ENCODE data around the gene TOP1.
"Not testable (repeated sequence)": the region's sequence is repeated elsewhere in the genome, so short reads cannot be mapped to it uniquely, and the experiment has no call there.

TOP1 gene

DNA sequence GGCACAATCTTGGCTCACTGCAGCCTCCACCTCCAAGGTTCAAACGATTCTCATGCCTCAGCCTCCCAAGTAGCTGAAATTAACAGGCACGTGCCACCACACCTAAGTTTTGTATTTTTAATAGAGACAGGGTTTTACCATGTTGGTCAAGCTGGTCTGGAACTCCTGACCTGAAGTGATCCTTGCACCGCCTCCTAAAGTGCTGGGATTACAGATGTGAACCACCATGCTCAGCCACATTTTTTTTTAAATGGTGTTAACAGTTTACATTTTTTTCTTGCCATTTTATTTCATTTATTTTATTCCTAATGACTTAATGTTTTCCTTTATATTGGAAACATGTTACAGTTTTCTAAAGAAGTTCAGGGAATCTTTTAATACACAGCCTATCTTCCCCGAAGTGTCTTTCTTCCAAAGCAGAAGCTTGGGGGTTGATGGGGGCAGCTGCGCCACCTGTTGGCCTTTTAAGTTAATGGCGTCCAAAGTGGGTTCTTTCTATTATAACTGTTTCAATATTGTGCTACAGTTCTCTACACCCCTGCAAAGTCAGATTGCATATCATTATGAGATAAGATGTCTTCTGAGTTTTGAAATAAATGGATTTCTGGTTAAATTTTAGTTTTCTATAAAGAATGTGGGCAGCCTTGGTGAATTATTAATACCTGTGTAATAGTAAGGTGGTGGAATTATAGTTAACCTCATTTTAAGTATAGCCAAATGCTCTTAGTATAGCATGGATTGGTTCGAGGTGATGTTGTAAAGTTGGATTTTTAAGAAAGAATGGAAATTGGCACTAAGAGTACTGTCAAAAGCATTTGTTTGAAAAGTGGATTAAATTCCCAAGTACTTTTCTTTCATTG lies 66.7 kb downstream of the TOP1 start:
- peak; percentile 78 for DNase-seq (ENCODE audit: low spot score)

GRCh38 chr20:41098703-41099250 lies 70.2 kb downstream of the TOP1 start:
- no peak for DNase-seq (ENCODE audit: low spot score)

DNA sequence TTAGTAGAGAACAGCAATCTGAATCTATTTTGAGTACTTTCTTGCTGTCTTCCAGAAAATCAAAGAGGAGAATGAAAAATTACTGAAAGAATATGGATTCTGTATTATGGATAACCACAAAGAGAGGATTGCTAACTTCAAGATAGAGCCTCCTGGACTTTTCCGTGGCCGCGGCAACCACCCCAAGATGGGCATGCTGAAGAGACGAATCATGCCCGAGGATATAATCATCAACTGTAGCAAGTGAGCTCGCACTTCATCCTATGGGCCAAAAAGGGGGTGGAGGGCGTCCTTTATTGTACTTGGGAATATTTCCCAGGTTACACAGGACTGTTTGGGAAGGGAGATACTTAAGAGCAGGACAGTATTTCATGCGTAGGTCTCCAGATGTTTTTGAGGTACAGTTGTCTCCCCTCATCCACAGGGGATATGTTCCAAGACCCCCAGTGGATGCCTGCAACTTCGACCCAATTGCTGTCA lies 71.4 kb downstream of the TOP1 start:
- no peak for DNase-seq (ENCODE audit: low spot score)

DNA sequence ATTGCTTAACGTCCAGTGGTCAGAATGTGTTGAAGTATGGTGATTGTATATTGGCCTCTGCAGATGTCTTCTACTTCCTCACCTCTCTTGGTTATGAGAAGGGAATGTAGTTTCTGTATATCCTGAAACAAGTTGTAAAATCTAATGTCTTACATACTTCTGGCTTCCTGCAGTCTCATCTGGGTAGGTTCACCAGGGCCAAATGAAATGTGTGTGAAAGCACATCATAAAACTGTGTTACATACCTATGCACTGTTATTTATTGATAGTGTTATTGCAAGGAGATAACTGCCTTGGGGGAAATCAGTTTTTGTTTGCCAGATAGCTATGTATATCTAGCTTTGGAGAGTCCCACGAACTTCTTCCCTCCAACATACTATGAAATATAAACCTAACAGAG lies 73.0 kb downstream of the TOP1 start:
- no peak for DNase-seq (ENCODE audit: low spot score)

- DNase-seq (ENCODE audit: low spot score) = no peak
These were observed 79.9 kb downstream of the TOP1 start for GRCh38 chr20:41108531-41108930.

DNA sequence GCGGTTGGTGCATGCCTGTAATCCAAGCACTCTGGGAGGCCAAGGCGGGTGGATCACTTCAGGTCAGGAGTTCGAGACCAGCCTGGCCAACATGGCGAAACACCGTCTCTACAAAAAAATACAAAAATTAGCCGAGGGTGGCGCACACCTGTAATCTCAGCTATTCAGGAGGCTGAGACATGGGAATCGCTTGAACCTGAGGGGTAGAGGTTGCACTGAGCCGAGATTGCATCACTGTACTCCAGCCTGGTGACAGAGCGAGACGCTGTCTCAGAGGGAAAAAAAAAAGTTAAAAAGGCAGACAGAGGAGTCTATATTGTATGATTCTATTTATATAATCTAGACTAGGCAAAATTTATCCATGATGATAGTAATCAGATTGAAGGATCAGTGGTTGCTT lies 81.4 kb downstream of the TOP1 start:
- DNase-seq (ENCODE audit: low spot score) = no peak

GRCh38 chr20:41110930-41111577 lies 82.4 kb downstream of the TOP1 start:
- DNase-seq (ENCODE audit: low spot score) = no peak

- DNase-seq (ENCODE audit: low spot score) = no peak
These were observed 82.9 kb downstream of the TOP1 start for GRCh38 chr20:41111578-41111951.

GRCh38 chr20:41116282-41116956 lies 87.8 kb downstream of the TOP1 start:
- no peak for DNase-seq (ENCODE audit: low spot score)

DNA sequence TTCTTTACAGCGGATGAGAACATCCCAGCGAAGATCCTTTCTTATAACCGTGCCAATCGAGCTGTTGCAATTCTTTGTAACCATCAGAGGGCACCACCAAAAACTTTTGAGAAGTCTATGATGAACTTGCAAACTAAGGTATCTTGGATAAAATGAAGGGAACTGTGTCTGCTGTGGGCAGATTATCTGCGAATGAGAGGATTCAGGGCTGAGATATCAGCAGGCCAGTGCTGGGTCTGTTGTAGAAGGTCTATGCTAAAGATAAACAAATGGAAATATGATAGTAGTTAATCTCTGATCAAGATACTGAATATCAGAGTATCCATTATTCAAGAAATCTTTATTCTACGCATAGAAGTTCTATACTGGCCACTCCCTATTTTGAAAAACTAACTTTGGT lies 89.5 kb downstream of the TOP1 start:
- DNase-seq (ENCODE audit: low spot score) = not testable (repeated sequence)

- no peak for DNase-seq (ENCODE audit: low spot score)
These were observed 90.0 kb downstream of the TOP1 start for GRCh38 chr20:41118632-41119031.

- peak; percentile 75 for DNase-seq (ENCODE audit: low spot score)
These were observed 91.3 kb downstream of the TOP1 start for GRCh38 chr20:41119614-41120561.

- no peak for DNase-seq (ENCODE audit: low spot score)
These were observed 92.8 kb downstream of the TOP1 start for GRCh38 chr20:41121399-41121798.

- DNase-seq (ENCODE audit: low spot score) = no peak
These were observed 95.0 kb downstream of the TOP1 start for GRCh38 chr20:41123631-41124030.

GRCh38 chr20:41124451-41125094 lies 96.0 kb downstream of the TOP1 start:
- DNase-seq (ENCODE audit: low spot score) = no peak

- no peak for DNase-seq (ENCODE audit: low spot score)
These were observed 97.2 kb downstream of the TOP1 start for GRCh38 chr20:41125530-41126457.

- DNase-seq (ENCODE audit: low spot score) = no peak
These were observed 98.1 kb downstream of the TOP1 start for GRCh38 chr20:41126719-41127118.

DNA sequence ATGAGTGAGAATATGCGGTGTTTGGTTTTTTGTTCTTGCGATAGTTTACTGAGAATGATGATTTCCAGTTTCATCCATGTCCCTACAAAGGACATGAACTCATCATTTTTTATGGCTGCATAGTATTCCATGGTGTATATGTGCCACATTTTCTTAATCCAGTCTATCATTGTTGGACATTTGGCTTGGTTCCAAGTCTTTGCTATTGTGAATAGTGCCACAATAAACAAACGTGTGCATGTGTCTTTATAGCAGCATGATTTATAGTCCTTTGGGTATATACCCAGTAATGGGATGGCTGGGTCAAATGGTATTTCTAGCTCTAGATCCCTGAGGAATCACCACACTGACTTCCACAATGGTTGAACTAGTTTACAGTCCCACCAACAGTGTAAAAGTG lies 99.7 kb downstream of the TOP1 start:
- not testable (repeated sequence) for DNase-seq (ENCODE audit: low spot score)

- DNase-seq (ENCODE audit: low spot score) = no peak
These were observed 103.2 kb downstream of the TOP1 start for GRCh38 chr20:41131594-41132387.

Measured in Ammon's horn (tissue), 1 donor.